GM23248 (cell line): ENCODE data around the gene ZBTB7C.

ENCODE experiments used
- EZH2 ChIP-seq: fragments of 200-600 bp; sonication (generic); IDR thresholded peaks from 2 replicates; pipeline ENCODE4 v1.6.1; 2018; ENCODE audit warnings: antibody characterized with exemption, mild to moderate bottlenecking; ENCODE audit not compliant: insufficient read depth, poor library complexity, severe bottlenecking
- EZH2phosphoT487 ChIP-seq: fragments of 200-600 bp; sonication (generic); IDR thresholded peaks from 2 replicates; pipeline ENCODE4 v1.6.1; 2018; ENCODE audit warnings: antibody characterized with exemption, moderate library complexity, mild to moderate bottlenecking, low read depth; ENCODE audit not compliant: insufficient read depth

DNA sequence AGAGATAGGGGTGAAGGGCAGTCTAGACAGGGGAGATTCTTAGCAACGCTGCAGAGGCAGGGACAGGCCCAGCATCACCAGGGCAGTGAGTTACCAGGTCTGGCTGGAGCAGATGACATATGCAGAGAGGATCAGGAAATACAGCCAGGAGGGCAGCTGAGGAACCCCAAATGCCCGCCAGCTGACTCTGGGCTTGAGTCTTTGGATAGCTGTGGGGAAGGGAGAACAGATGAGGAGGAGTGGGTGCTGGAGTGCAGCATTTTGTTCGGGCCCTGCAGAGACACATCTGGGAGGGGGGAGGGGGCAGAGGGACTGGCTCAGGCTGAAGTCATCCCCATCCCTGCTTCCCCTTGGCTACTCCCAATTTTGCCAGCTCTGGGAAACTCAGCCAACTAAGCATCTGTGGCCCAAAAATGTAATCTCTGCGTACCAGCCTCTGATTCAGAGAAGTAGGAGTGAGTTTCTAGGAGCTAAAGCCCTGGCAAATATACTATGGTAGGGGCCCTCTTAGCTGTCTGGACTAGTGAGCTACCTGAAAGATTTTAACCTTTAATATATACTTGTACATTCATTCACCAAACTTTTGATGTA lies 214.5 kb downstream of the ZBTB7C start:
- TF ChIP-seq EZH2phosphoT487 (no peak), EZH2 (no peak)
